Measurements from ENCODE around the gene PPP2R5E.

PPP2R5E gene

DNA sequence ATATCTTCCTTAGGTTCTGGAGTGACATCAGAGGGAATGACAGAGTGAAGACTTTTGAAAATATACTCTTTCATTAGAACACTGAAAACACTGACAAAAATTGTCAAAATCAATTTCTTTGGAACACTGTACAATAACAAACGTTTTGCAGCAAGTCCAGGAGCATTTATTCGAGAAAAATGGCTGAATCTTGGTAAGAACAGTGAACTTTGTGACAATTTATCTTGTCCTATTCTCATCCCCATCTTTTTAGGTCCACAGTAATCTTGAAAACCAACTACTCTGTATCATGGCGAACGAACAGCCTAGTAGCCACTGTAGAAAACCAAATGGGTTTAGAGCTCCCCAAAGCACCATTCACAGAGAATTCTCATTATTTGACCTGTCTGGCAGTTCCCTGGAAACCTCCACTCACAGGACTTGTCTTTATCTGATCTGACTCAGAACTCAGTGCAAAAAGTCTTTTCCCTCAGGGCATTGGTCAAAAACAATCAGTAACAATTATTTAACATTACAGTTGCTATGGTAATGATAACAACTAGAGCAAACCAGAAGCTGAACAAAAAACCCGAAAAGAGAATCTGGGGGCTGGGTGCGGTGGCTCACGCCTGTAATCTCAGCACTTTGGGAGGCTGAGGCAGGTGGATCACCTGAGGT lies 20.3 kb upstream of the PPP2R5E start:
- H2AFZ ChIP-seq (ENCODE audit: low read length), result no peak overlapping the region
- no peak overlapping the region for H3K27ac ChIP-seq (ENCODE audit: low read depth, low read length, poor library complexity, severe bottlenecking)
- H3K4me1 ChIP-seq (ENCODE audit: insufficient read depth, low read length, severe bottlenecking), result no peaks in the 10 kb centered on the region
- no peak overlapping the region for H3K4me3 ChIP-seq (ENCODE audit: low read depth, low read length, poor library complexity, severe bottlenecking)
- no peaks in the 10 kb centered on the region for H3K27me3 ChIP-seq (ENCODE audit: insufficient read depth, low read length)
- TF ChIP-seq, protein P1, sequence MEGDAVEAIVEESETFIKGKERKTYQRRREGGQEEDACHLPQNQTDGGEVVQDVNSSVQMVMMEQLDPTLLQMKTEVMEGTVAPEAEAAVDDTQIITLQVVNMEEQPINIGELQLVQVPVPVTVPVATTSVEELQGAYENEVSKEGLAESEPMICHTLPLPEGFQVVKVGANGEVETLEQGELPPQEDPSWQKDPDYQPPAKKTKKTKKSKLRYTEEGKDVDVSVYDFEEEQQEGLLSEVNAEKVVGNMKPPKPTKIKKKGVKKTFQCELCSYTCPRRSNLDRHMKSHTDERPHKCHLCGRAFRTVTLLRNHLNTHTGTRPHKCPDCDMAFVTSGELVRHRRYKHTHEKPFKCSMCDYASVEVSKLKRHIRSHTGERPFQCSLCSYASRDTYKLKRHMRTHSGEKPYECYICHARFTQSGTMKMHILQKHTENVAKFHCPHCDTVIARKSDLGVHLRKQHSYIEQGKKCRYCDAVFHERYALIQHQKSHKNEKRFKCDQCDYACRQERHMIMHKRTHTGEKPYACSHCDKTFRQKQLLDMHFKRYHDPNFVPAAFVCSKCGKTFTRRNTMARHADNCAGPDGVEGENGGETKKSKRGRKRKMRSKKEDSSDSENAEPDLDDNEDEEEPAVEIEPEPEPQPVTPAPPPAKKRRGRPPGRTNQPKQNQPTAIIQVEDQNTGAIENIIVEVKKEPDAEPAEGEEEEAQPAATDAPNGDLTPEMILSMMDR (IDR thresholded peaks at IDR 0.05; ENCODE audit: low read length), result no peak
- no peak for TF ChIP-seq EZH2 (IDR thresholded peaks at IDR 0.05; ENCODE audit: borderline replicate concordance, low read length)
- H3K79me2 ChIP-seq (ENCODE audit: insufficient read depth, low read length), result no peaks in the 10 kb centered on the region
- H3K9ac ChIP-seq (ENCODE audit: low read length), result no peak overlapping the region
- no peaks in the 10 kb centered on the region for H4K20me1 ChIP-seq (ENCODE audit: insufficient read depth, low read length)
- H3K9me3 ChIP-seq (ENCODE audit: low read length), result no peaks in the 10 kb centered on the region
- no peak overlapping the region for H3K4me2 ChIP-seq (ENCODE audit: low read length)
- H3K9me2 ChIP-seq (ENCODE audit: low read depth, low read length), result no peaks in the 10 kb centered on the region
- no peaks in the 10 kb centered on the region for H3K36me3 ChIP-seq (ENCODE audit: insufficient read depth, low read length)
- H3F3A ChIP-seq (ENCODE audit: insufficient read depth, low read length), result no peaks in the 10 kb centered on the region

DNA sequence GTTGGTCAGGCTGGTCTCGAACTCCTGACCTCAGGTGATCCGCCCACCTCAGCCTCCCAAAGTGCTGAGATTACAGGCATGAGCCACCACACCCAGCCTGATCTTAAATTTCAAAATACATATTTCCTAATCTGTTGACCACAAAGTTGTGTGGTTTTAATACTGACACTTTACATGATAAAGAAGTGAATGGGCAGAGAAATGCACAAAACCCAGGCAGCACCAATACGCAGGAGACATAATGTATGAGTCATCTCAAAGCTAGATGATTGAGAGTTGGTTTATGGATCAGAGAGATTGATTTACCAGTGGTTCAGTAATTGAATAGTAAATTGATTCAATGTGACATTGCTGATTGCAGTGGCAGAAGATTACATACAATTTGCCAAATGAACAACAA lies 19.2 kb upstream of the PPP2R5E start:
- no peak overlapping the region for H3K27ac ChIP-seq (ENCODE audit: low read depth, low read length, poor library complexity, severe bottlenecking)
- no peaks in the 10 kb centered on the region for H4K20me1 ChIP-seq (ENCODE audit: insufficient read depth, low read length)
- H3K4me1 ChIP-seq (ENCODE audit: insufficient read depth, low read length, severe bottlenecking), result no peaks in the 10 kb centered on the region
- no peaks in the 10 kb centered on the region for H3K27me3 ChIP-seq (ENCODE audit: insufficient read depth, low read length)
- H3F3A ChIP-seq (ENCODE audit: insufficient read depth, low read length), result no peaks in the 10 kb centered on the region
- no peaks in the 10 kb centered on the region for H3K9me3 ChIP-seq (ENCODE audit: low read length)
- H3K9ac ChIP-seq (ENCODE audit: low read length), result no peak overlapping the region
- TF ChIP-seq, protein P1 (IDR thresholded peaks at IDR 0.05; ENCODE audit: low read length), result no peak
- TF ChIP-seq EZH2 (IDR thresholded peaks at IDR 0.05; ENCODE audit: borderline replicate concordance, low read length), result no peak
- H3K4me2 ChIP-seq (ENCODE audit: low read length), result no peak overlapping the region
- H3K4me3 ChIP-seq (ENCODE audit: low read depth, low read length, poor library complexity, severe bottlenecking), result no peak overlapping the region
- H3K79me2 ChIP-seq (ENCODE audit: insufficient read depth, low read length), result no peaks in the 10 kb centered on the region
- no peak overlapping the region for H2AFZ ChIP-seq (ENCODE audit: low read length)
- no peaks in the 10 kb centered on the region for H3K9me2 ChIP-seq (ENCODE audit: low read depth, low read length)
- no peaks in the 10 kb centered on the region for H3K36me3 ChIP-seq (ENCODE audit: insufficient read depth, low read length)

DNA sequence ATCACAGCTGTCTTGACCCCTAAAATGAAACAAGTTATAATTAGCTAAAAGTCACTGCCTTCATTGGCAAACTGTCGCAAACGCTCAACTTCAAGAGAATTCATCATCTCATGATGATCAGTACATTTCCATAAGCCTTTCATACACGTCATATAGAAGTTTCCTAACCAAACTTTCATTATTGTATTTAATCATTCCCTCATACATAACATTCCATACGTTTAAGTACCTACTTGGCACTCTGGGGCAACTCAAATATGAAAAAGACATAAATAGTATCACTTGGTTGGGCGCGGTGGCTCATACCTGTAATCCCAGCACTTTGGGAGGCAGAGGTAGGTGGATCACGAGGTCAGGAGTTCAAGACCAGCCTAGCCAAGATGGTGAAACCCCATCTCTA lies 12.4 kb upstream of the PPP2R5E start:
- Histone ChIP-seq H3K9me3 (ENCODE audit: low read length) (no peaks in the 10 kb centered on the region), H3K9ac (ENCODE audit: low read length) (no peak overlapping the region), H3K4me1 (ENCODE audit: insufficient read depth, low read length, severe bottlenecking) (no peaks in the 10 kb centered on the region), H3K36me3 (ENCODE audit: insufficient read depth, low read length) (no peaks in the 10 kb centered on the region), H3F3A (ENCODE audit: insufficient read depth, low read length) (no peaks in the 10 kb centered on the region), H3K79me2 (ENCODE audit: insufficient read depth, low read length) (no peaks in the 10 kb centered on the region), H3K4me3 (ENCODE audit: low read depth, low read length, poor library complexity, severe bottlenecking) (no peak overlapping the region), H3K27ac (ENCODE audit: low read depth, low read length, poor library complexity, severe bottlenecking) (no peak overlapping the region), H3K9me2 (ENCODE audit: low read depth, low read length) (no peaks in the 10 kb centered on the region), H4K20me1 (ENCODE audit: insufficient read depth, low read length) (no peaks in the 10 kb centered on the region), H2AFZ (ENCODE audit: low read length) (no peak overlapping the region), H3K4me2 (ENCODE audit: low read length) (no peak overlapping the region), H3K27me3 (ENCODE audit: insufficient read depth, low read length) (no peaks in the 10 kb centered on the region)
- TF ChIP-seq, protein P1 (IDR thresholded peaks at IDR 0.05; ENCODE audit: low read length), result no peak
- TF ChIP-seq EZH2 (IDR thresholded peaks at IDR 0.05; ENCODE audit: borderline replicate concordance, low read length), result no peak

Measured in OCI-LY1 (cell line).